ENCODE results near the gene CKM.

- TF ChIP-seq, protein P1, sequence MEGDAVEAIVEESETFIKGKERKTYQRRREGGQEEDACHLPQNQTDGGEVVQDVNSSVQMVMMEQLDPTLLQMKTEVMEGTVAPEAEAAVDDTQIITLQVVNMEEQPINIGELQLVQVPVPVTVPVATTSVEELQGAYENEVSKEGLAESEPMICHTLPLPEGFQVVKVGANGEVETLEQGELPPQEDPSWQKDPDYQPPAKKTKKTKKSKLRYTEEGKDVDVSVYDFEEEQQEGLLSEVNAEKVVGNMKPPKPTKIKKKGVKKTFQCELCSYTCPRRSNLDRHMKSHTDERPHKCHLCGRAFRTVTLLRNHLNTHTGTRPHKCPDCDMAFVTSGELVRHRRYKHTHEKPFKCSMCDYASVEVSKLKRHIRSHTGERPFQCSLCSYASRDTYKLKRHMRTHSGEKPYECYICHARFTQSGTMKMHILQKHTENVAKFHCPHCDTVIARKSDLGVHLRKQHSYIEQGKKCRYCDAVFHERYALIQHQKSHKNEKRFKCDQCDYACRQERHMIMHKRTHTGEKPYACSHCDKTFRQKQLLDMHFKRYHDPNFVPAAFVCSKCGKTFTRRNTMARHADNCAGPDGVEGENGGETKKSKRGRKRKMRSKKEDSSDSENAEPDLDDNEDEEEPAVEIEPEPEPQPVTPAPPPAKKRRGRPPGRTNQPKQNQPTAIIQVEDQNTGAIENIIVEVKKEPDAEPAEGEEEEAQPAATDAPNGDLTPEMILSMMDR (conservative IDR thresholded peaks at IDR 0.05; ENCODE audit: low read depth, low read length): no peak
- TF ChIP-seq POLR2A (IDR thresholded peaks at IDR 0.05; ENCODE audit: low read depth, low read length) (no peak), RCOR1 (IDR thresholded peaks at IDR 0.05; ENCODE audit: insufficient replicate concordance, low read length) (no peak), BHLHE40 (IDR thresholded peaks at IDR 0.05; ENCODE audit: low read depth, low read length) (no peak), ELK1 (IDR thresholded peaks at IDR 0.05; ENCODE audit: borderline replicate concordance, low read depth, low read length) (no peak), CEBPB (IDR thresholded peaks at IDR 0.05; ENCODE audit: low read depth, low read length) (no peak), MXI1 (IDR thresholded peaks at IDR 0.05; ENCODE audit: borderline replicate concordance, low read depth, low read length) (no peak), MAFK (IDR thresholded peaks at IDR 0.05; ENCODE audit: low read depth, low read length) (no peak), SMC3 (IDR thresholded peaks at IDR 0.05; ENCODE audit: low read depth, low read length) (no peak), FOS (IDR thresholded peaks at IDR 0.05; ENCODE audit: low read depth, low read length) (no peak), RFX5 (IDR thresholded peaks at IDR 0.05; ENCODE audit: low read depth, low read length) (no peak), RAD21 (IDR thresholded peaks at IDR 0.05; ENCODE audit: low read length) (no peak)
Observed at GRCh38 chr19:45298264-45298663, 24.4 kb downstream of the CKM start.

All from IMR-90 (cell line).